H1 (cell line): ENCODE measurements around the gene ATP7B. TPM values are rescaled to one million over a fixed set of nuclear protein-coding genes. Genes with fewer than 3 reads are reported as not detected.

Experiments
- ATF3 ChIP-seq: IDR thresholded peaks from 2 replicates; pipeline ENCODE4 v1.6.1; 2011; ENCODE audit warnings: low read depth, mild to moderate bottlenecking, low read length; ENCODE audit not compliant: insufficient read depth
- CHD7 ChIP-seq: fragments of 300-600 bp; sonication (generic); IDR thresholded peaks from 2 replicates; pipeline ENCODE4 v1.7.1; 2012; ENCODE audit warnings: low read length, moderate library complexity, mild to moderate bottlenecking, inconsistent platforms; ENCODE audit not compliant: insufficient replicate concordance
- KDM5A ChIP-seq: fragments of 200-600 bp; IDR thresholded peaks from 2 replicates; pipeline ENCODE4 v1.7.1; 2012; ENCODE audit warnings: mild to moderate bottlenecking, low read length, inconsistent platforms, mixed read lengths
- MAFK ChIP-seq: IDR thresholded peaks from 2 replicates; pipeline ENCODE4 v1.6.1; 2012; ENCODE audit warnings: low read depth, mild to moderate bottlenecking, improper control_type of control experiment, low read length
- polyA plus RNA-seq, 7 experiments: library from polyadenylated mRNA; depleted of rRNA in 3 of 7; stranded (reverse) in 5 of 7; unstranded in 2 of 7; fragments of >200 nt in 5 of 7; fragments of 200-250 nt in 2 of 7; gene quantifications; 1 replicate in 5 of 7; 2 replicates in 1 of 7; 4 replicates in 1 of 7; pipeline versions ENCODE4 v1.2.1 to v1.2.3, GENCODE V29; 2011 to 2013; ENCODE audit warnings: missing spikeins in 2 of 7, mixed read lengths in 2 of 7
- total RNA-seq: library from RNA; stranded (reverse); fragmentation: NEBNext Ultra II Directional; extraction: Animal tissue kit (Norgen Biotek cat#: 25700); gene quantifications from 2 replicates; pipeline ENCODE4 v1.2.1, GENCODE V29; 2021

Gene ATP7B
- total and polyA plus RNA-seq, 2 of the 8 experiments (the other 6 are each of a cell fraction or from before 2014, with no cell fraction given), result 4.1 to 9.2 TPM

- TF ChIP-seq CHD7, result no peak
- no peak for TF ChIP-seq MAFK
- no peak for TF ChIP-seq KDM5A
- no peak for TF ChIP-seq ATF3
These were observed 84.7 kb downstream of the ATP7B start (continued) for GRCh38 chr13:51926528-51926885.
